ENCODE measurements around the gene VKORC1L1. TPM values are rescaled to one million over a fixed set of nuclear protein-coding genes. Genes with fewer than 3 reads are reported as not detected.
A peak's percentile ranks its signal among the peaks of the same experiment; 100 is the strongest.
"Not testable (repeated sequence)": the region's sequence is repeated elsewhere in the genome, so short reads cannot be mapped to it uniquely, and the experiment has no call there.

VKORC1L1 gene
- total RNA-seq, 1 experiment from 2014 or later, result 29.4 TPM

DNA sequence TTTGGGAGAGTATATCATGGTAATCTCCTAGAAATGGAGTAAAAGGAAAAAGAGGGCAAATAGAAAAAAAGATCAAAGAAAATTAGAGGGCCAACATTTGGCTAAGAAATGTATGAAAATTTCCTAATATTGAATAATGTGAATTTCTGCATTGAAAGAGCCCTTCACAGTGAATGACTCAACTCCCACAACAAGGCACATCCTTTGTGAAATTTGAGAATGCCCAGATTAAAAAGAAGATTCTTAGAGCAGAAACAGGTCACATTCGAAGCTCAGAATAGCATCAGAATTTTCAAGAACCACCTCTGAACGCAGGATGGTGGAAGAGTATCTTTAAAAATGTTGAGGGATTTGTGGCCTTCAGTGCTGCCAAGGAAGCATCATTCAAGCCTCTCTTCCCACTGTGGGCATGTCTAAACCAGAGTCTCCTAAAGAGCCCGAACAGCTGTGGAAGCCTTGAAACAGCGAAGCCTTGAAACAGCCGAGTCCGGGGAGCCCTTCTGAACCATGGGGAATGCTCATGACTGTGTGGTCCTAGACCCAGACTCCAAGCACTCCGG, 65.5 kb downstream of the VKORC1L1 start:
- peaks cover 3 to 6% of the 10 kb centered on the region in 2 experiments; a peak in 2 of 4 replicates for H3K4me1 Mint-ChIP-seq
- Histone ChIP-seq H3K79me2 (ENCODE audit: insufficient read depth, low read length) (no peaks in the 10 kb centered on the region), H3K79me1 (ENCODE audit: insufficient read depth, low read depth, low read length, poor library complexity, severe bottlenecking) (peaks cover 2% of the 10 kb centered on the region), H3K4me1 (ENCODE audit: insufficient read depth, low read length) (no peaks in the 10 kb centered on the region), H2AK5ac (ENCODE audit: insufficient read length, low read length) (no peak overlapping the region), H2BK20ac (ENCODE audit: low read depth, low read length, poor library complexity, severe bottlenecking) (no peak overlapping the region), H3K27me3 (ENCODE audit: insufficient read depth, low read length) (no peaks in the 10 kb centered on the region), H3K23ac (ENCODE audit: insufficient read length, low read depth, low read length) (no peak overlapping the region), H3K56ac (ENCODE audit: insufficient read length, low read depth, low read length) (no peak overlapping the region), H3K9ac (ENCODE audit: extremely low read depth, insufficient read length, low read length) (no peak overlapping the region), H4K91ac (ENCODE audit: insufficient read length, low read depth, low read length) (no peak overlapping the region), H3K4ac (ENCODE audit: low read depth, low read length) (no peak overlapping the region), H4K5ac (ENCODE audit: insufficient read length, low read depth, low read length) (no peak overlapping the region), H4K8ac (replicated peaks; ENCODE audit: insufficient read length, low read depth, low read length) (no peak overlapping the region), H3K18ac (ENCODE audit: insufficient read length, low read depth, low read length) (no peak overlapping the region), H4K20me1 (ENCODE audit: control insufficient read depth, insufficient read depth, insufficient read length) (no peaks in the 10 kb centered on the region), H3K4me2 (ENCODE audit: insufficient read depth, insufficient read length, low read length) (no peak overlapping the region), H2BK12ac (ENCODE audit: insufficient read length, low read depth, low read length) (no peak overlapping the region), H3K27ac (ENCODE audit: insufficient read length, low read depth, low read length) (no peak overlapping the region), H2AFZ (ENCODE audit: low read length) (no peak overlapping the region), H3K23me2 (ENCODE audit: insufficient read length, low read depth, low read length, poor library complexity, severe bottlenecking) (no peaks in the 10 kb centered on the region), H3K14ac (ENCODE audit: insufficient read depth, low read length) (no peak overlapping the region), H2BK5ac (ENCODE audit: insufficient read length, low read length) (no peak overlapping the region), H3T11ph (ENCODE audit: low read length) (no peak overlapping the region), H2BK120ac (ENCODE audit: low read depth, low read length, poor library complexity, severe bottlenecking) (no peak overlapping the region), H2BK15ac (ENCODE audit: low read depth, low read length) (no peak overlapping the region), H3K9me3 (ENCODE audit: control insufficient read depth, low read depth, low read length) (no peaks in the 10 kb centered on the region)
- H3K27me3 Mint-ChIP-seq (ENCODE audit: low read depth), result no peaks in the 10 kb centered on the region
- no peak for TF ChIP-seq CTCF (conservative IDR thresholded peaks at IDR 0.05)
- no peaks in the 10 kb centered on the region for H3K9me3 Mint-ChIP-seq
- H3K36me3 Mint-ChIP-seq (ENCODE audit: insufficient read depth in 1 of 3, low read depth in 3 of 3), result peaks cover 0 to 9% (median 5%) of the 10 kb centered on the region in 3 experiments; a peak in 3 of 7 replicates
- H3K27ac Mint-ChIP-seq, result peak overlapping the region in 1 of 3 experiments; percentile 74; a peak in 1 of 7 replicates
- no peak overlapping the region for H3K4me3 Mint-ChIP-seq
- DNase-seq, result no peak
- WGBS (ENCODE audit: extremely low coverage, insufficient read length, low lambda C conversion rate), result no CpG with 5 or more reads among the region's 7 CpGs

DNA sequence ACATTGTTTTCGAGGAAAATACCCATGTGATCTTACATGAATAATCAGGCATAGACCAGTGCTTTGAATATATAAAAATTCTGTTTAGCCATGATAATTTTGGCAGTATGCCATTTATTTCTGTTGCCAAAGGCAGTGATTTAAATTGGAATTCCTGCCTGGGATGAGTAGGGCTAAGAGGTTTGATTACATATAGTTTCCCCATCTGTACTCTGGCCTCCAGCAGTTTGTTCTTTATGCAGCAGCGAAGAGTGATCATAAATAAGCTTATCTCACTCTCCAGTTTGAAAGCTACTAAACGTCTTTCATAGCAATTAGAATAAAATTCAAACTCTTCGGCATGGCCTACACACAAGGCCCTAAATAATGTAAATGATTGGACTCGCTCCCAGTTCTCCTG, 72.9 kb downstream of the VKORC1L1 start:
- not testable (repeated sequence) for H3K56ac ChIP-seq (ENCODE audit: insufficient read length, low read depth, low read length); H3K4me3 Mint-ChIP-seq; H3K9me3 ChIP-seq (ENCODE audit: control insufficient read depth, low read depth, low read length); H3K23me2 ChIP-seq (ENCODE audit: insufficient read length, low read depth, low read length, poor library complexity, severe bottlenecking); H4K91ac ChIP-seq (ENCODE audit: insufficient read length, low read depth, low read length); H3K27me3 Mint-ChIP-seq (ENCODE audit: low read depth); H2BK120ac ChIP-seq (ENCODE audit: low read depth, low read length, poor library complexity, severe bottlenecking); H2BK20ac ChIP-seq (ENCODE audit: low read depth, low read length, poor library complexity, severe bottlenecking); H3K23ac ChIP-seq (ENCODE audit: insufficient read length, low read depth, low read length); H3K9ac ChIP-seq (ENCODE audit: extremely low read depth, insufficient read length, low read length); H3K9me3 Mint-ChIP-seq; H2AFZ ChIP-seq (ENCODE audit: low read length); DNase-seq; H3K27ac Mint-ChIP-seq; H3K14ac ChIP-seq (ENCODE audit: insufficient read depth, low read length); H4K20me1 ChIP-seq (ENCODE audit: control insufficient read depth, insufficient read depth, insufficient read length); H3K36me3 Mint-ChIP-seq (ENCODE audit: insufficient read depth in 1 of 3, low read depth in 3 of 3); H3T11ph ChIP-seq (ENCODE audit: low read length); H3K18ac ChIP-seq (ENCODE audit: insufficient read length, low read depth, low read length); H3K27me3 ChIP-seq (ENCODE audit: insufficient read depth, low read length); H3K79me1 ChIP-seq (ENCODE audit: insufficient read depth, low read depth, low read length, poor library complexity, severe bottlenecking); H4K8ac ChIP-seq (replicated peaks; ENCODE audit: insufficient read length, low read depth, low read length); H2AK5ac ChIP-seq (ENCODE audit: insufficient read length, low read length); H4K5ac ChIP-seq (ENCODE audit: insufficient read length, low read depth, low read length); H3K27ac ChIP-seq (ENCODE audit: insufficient read length, low read depth, low read length); H2BK12ac ChIP-seq (ENCODE audit: insufficient read length, low read depth, low read length); H2BK15ac ChIP-seq (ENCODE audit: low read depth, low read length); H2BK5ac ChIP-seq (ENCODE audit: insufficient read length, low read length); H3K4me1 Mint-ChIP-seq; H3K4ac ChIP-seq (ENCODE audit: low read depth, low read length); H3K79me2 ChIP-seq (ENCODE audit: insufficient read depth, low read length); H3K4me2 ChIP-seq (ENCODE audit: insufficient read depth, insufficient read length, low read length); H3K4me1 ChIP-seq (ENCODE audit: insufficient read depth, low read length)
- WGBS (ENCODE audit: extremely low coverage, insufficient read length, low lambda C conversion rate), result no CpG with 5 or more reads among the region's 5 CpGs

Measured in H9 (cell line).